ENCODE measurements around the gene DYRK1A.

DYRK1A gene

GRCh38 chr21:37392441-37392840 lies 25.9 kb downstream of the DYRK1A start:
- H3K27ac ChIP-seq (ENCODE audit: low read depth, low read length), result no peak overlapping the region
- no peaks in the 10 kb centered on the region for H3K27me3 ChIP-seq (ENCODE audit: low read length)
- H3K4me3 ChIP-seq (ENCODE audit: insufficient read depth, low read length, poor library complexity, severe bottlenecking), result no peak overlapping the region
- H3F3A ChIP-seq (ENCODE audit: insufficient read depth), result no peaks in the 10 kb centered on the region
- H3K9me2 ChIP-seq (replicated peaks; ENCODE audit: insufficient read depth, low read length), result no peaks in the 10 kb centered on the region
- H2AFZ ChIP-seq (ENCODE audit: low read depth, low read length, severe bottlenecking), result no peak overlapping the region
- H3K36me3 ChIP-seq (ENCODE audit: low read length), result no peaks in the 10 kb centered on the region
- no peak overlapping the region for H3K4me2 ChIP-seq (ENCODE audit: low read depth, low read length, poor library complexity, severe bottlenecking)
- no peak overlapping the region for H3K9ac ChIP-seq (ENCODE audit: low read length)
- TF ChIP-seq CTCF (IDR thresholded peaks at IDR 0.05; ENCODE audit: insufficient read depth, low read length, poor library complexity, severe bottlenecking) (no peak), EZH2phosphoT487 (conservative IDR thresholded peaks at IDR 0.05; ENCODE audit: low read length) (no peak)
- peaks cover 100% of the 10 kb centered on the region for H3K79me2 ChIP-seq (ENCODE audit: insufficient read depth, low read length)
- H4K20me1 ChIP-seq (ENCODE audit: low read depth, low read length), result peaks cover 70% of the 10 kb centered on the region
- no peaks in the 10 kb centered on the region for H3K9me3 ChIP-seq (ENCODE audit: insufficient read depth, low read length)

DNA sequence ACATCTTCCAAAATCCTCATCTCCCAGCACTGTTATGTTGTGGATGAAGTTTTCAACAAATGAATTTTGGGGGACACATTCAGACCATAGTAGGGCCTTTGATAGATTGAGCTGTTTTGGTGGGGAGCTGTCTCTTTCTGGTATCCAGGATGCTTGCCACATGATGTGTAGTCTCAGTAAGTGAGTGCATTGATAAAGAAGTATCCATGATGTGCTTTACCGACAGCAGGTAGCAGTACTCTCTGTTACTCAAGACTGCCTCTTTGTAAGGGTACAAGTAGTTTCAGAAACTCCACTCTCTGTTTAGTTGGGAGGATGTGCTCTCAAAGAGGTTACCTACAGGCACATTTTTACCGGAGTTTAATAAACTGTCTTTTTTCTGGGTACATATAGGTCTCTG lies 26.5 kb downstream of the DYRK1A start:
- peaks cover 100% of the 10 kb centered on the region for H3K79me2 ChIP-seq (ENCODE audit: insufficient read depth, low read length)
- no peaks in the 10 kb centered on the region for H3K9me3 ChIP-seq (ENCODE audit: insufficient read depth, low read length)
- no peaks in the 10 kb centered on the region for H3F3A ChIP-seq (ENCODE audit: insufficient read depth)
- no peak overlapping the region for H2AFZ ChIP-seq (ENCODE audit: low read depth, low read length, severe bottlenecking)
- no peak overlapping the region for H3K9ac ChIP-seq (ENCODE audit: low read length)
- no peaks in the 10 kb centered on the region for H3K36me3 ChIP-seq (ENCODE audit: low read length)
- no peak overlapping the region for H3K4me3 ChIP-seq (ENCODE audit: insufficient read depth, low read length, poor library complexity, severe bottlenecking)
- no peak overlapping the region for H3K4me2 ChIP-seq (ENCODE audit: low read depth, low read length, poor library complexity, severe bottlenecking)
- H3K9me2 ChIP-seq (replicated peaks; ENCODE audit: insufficient read depth, low read length), result no peaks in the 10 kb centered on the region
- TF ChIP-seq EZH2phosphoT487 (conservative IDR thresholded peaks at IDR 0.05; ENCODE audit: low read length) (no peak), CTCF (IDR thresholded peaks at IDR 0.05; ENCODE audit: insufficient read depth, low read length, poor library complexity, severe bottlenecking) (no peak)
- peaks cover 64% of the 10 kb centered on the region for H4K20me1 ChIP-seq (ENCODE audit: low read depth, low read length)
- H3K27me3 ChIP-seq (ENCODE audit: low read length), result no peaks in the 10 kb centered on the region
- H3K27ac ChIP-seq (ENCODE audit: low read depth, low read length), result no peak overlapping the region

GRCh38 chr21:37393786-37394185 lies 27.2 kb downstream of the DYRK1A start:
- no peak overlapping the region for H3K4me3 ChIP-seq (ENCODE audit: insufficient read depth, low read length, poor library complexity, severe bottlenecking)
- no peaks in the 10 kb centered on the region for H3F3A ChIP-seq (ENCODE audit: insufficient read depth)
- H3K36me3 ChIP-seq (ENCODE audit: low read length), result no peaks in the 10 kb centered on the region
- H3K4me2 ChIP-seq (ENCODE audit: low read depth, low read length, poor library complexity, severe bottlenecking), result no peak overlapping the region
- peaks cover 100% of the 10 kb centered on the region for H3K79me2 ChIP-seq (ENCODE audit: insufficient read depth, low read length)
- H4K20me1 ChIP-seq (ENCODE audit: low read depth, low read length), result peaks cover 64% of the 10 kb centered on the region
- no peak for TF ChIP-seq CTCF (IDR thresholded peaks at IDR 0.05; ENCODE audit: insufficient read depth, low read length, poor library complexity, severe bottlenecking)
- TF ChIP-seq EZH2phosphoT487 (conservative IDR thresholded peaks at IDR 0.05; ENCODE audit: low read length), result no peak
- H3K27ac ChIP-seq (ENCODE audit: low read depth, low read length), result no peak overlapping the region
- H3K9ac ChIP-seq (ENCODE audit: low read length), result no peak overlapping the region
- no peaks in the 10 kb centered on the region for H3K27me3 ChIP-seq (ENCODE audit: low read length)
- H2AFZ ChIP-seq (ENCODE audit: low read depth, low read length, severe bottlenecking), result no peak overlapping the region
- H3K9me2 ChIP-seq (replicated peaks; ENCODE audit: insufficient read depth, low read length), result no peaks in the 10 kb centered on the region
- no peaks in the 10 kb centered on the region for H3K9me3 ChIP-seq (ENCODE audit: insufficient read depth, low read length)
